IMR-90 (cell line): ENCODE data around the gene MMRN1. TPM values are rescaled to one million over a fixed set of nuclear protein-coding genes. Genes with fewer than 3 reads are reported as not detected.

ENCODE experiments used
- ATAC-seq: fragments of 200-7000 bp; cut with Tn5 transposase; 2 replicates; pipeline ENCODE4 v1.9.1; 2020; ENCODE audit warnings: low read depth, mild to moderate bottlenecking, moderate library complexity
- BruUV-seq: library from RNA; stranded (reverse); fragments of 400-500 nt; replicated peaks from 2 replicates; lab custom pipeline; 2021; lab: Mats Ljungman, UMichigan
- CTCF ChIA-PET: fragments of 300-600 bp; formaldehyde crosslinking; extraction: SDS; loops from one replicate; lab custom pipeline; 2021; ENCODE audit warnings: antibody characterized with exemption; lab: Yijun Ruan, JAX
- POLR2A ChIA-PET: fragments of 300-600 bp; sonication (Branson Sonifier 250); formaldehyde crosslinking; loops from one replicate; lab custom pipeline; 2022; ENCODE audit warnings: antibody characterized with exemption; ENCODE audit not compliant: unreplicated experiment; lab: Charles Lee
- DNase-seq: peaks from one replicate; pipeline ENCODE4 v3.0.0; 2013
- H2AFZ ChIP-seq: replicated peaks from 2 replicates; pipeline ENCODE3; 2013; ENCODE audit warnings: low read length, mild to moderate bottlenecking; ENCODE audit not compliant: poor library complexity
- H2AK5ac ChIP-seq: 2 replicates; pipeline ENCODE4 v1.6.1; 2013; ENCODE audit warnings: low read depth, low read length, inconsistent platforms
- H2AK9ac ChIP-seq: replicated peaks from 2 replicates; pipeline ENCODE3; 2013; ENCODE audit warnings: mild to moderate bottlenecking, low read depth, low read length, moderate library complexity; ENCODE audit not compliant: poor library complexity
- H2BK120ac ChIP-seq: 2 replicates; pipeline ENCODE4 v1.6.1; 2013; ENCODE audit warnings: low read depth, low read length, inconsistent platforms
- H2BK15ac ChIP-seq: 3 replicates; pipeline ENCODE4 v1.6.1; 2013; ENCODE audit warnings: low read depth, low read length, inconsistent platforms
- H2BK20ac ChIP-seq: 2 replicates; pipeline ENCODE4 v1.6.1; 2013; ENCODE audit warnings: low read depth, mild to moderate bottlenecking, inconsistent platforms, low read length, moderate library complexity
- H2BK5ac ChIP-seq: 2 replicates; pipeline ENCODE4 v1.6.1; 2013; ENCODE audit warnings: mild to moderate bottlenecking, low read depth, low read length, inconsistent platforms; ENCODE audit not compliant: poor library complexity, severe bottlenecking
- H3K14ac ChIP-seq: replicated peaks from 2 replicates; pipeline ENCODE4 v1.6.1; 2013; ENCODE audit warnings: low read depth, low read length, inconsistent platforms
- H3K18ac ChIP-seq: 2 replicates; pipeline ENCODE4 v1.6.1; 2013; ENCODE audit warnings: low read depth, low read length, control low read depth
- H3K23ac ChIP-seq: 2 replicates; pipeline ENCODE4 v1.6.1; 2013; ENCODE audit warnings: low read depth, low read length, inconsistent platforms
- H3K27ac ChIP-seq: 2 replicates; pipeline ENCODE4 v1.5.1; 2013; ENCODE audit warnings: mild to moderate bottlenecking, control low read depth, low read length; ENCODE audit not compliant: insufficient read depth
- H3K27me3 ChIP-seq: 2 replicates; pipeline ENCODE4 v1.6.1; 2013; ENCODE audit warnings: low read length; ENCODE audit not compliant: control insufficient read depth, insufficient read depth
- H3K36me3 ChIP-seq: 2 replicates; pipeline ENCODE4 v1.6.1; 2013; ENCODE audit warnings: low read length, mixed read lengths; ENCODE audit not compliant: control insufficient read depth, insufficient read depth
- H3K4ac ChIP-seq: 2 replicates; pipeline ENCODE4 v1.6.1; 2013; ENCODE audit warnings: low read depth, low read length, inconsistent platforms
- H3K4me1 ChIP-seq: 2 replicates; pipeline ENCODE4 v1.6.1; 2013; ENCODE audit warnings: low read length, mixed read lengths; ENCODE audit not compliant: control insufficient read depth, insufficient read depth
- H3K4me2 ChIP-seq: 2 replicates; pipeline ENCODE4 v1.6.1; 2013; ENCODE audit warnings: low read depth, mild to moderate bottlenecking, control low read depth, low read length, moderate library complexity
- H3K4me3 ChIP-seq: 2 replicates; pipeline ENCODE4 v1.5.1; 2013; ENCODE audit warnings: low read depth, mild to moderate bottlenecking, control low read depth, low read length, moderate library complexity; ENCODE audit not compliant: insufficient read depth
- H3K56ac ChIP-seq: 2 replicates; pipeline ENCODE4 v1.6.1; 2013; ENCODE audit warnings: low read length, inconsistent platforms; ENCODE audit not compliant: insufficient read depth; ENCODE audit errors: extremely low read depth
- H3K79me1 ChIP-seq, 2 experiments: 2 replicates each; pipeline ENCODE4 v1.6.1; 2013; ENCODE audit warnings: low read length in 2 of 2, inconsistent platforms in 1 of 2, low read depth in 1 of 2
- H3K9ac ChIP-seq: 2 replicates; pipeline ENCODE4 v1.6.1; 2013; ENCODE audit warnings: low read depth, low read length, control low read depth
- H3K9me1 ChIP-seq: 2 replicates; pipeline ENCODE4 v1.6.1; 2013; ENCODE audit warnings: low read length, inconsistent platforms; ENCODE audit not compliant: insufficient read depth
- H3K9me3 ChIP-seq: 2 replicates; pipeline ENCODE4 v1.6.1; 2013; ENCODE audit warnings: low read length; ENCODE audit not compliant: control insufficient read depth, insufficient read depth
- H4K20me1 ChIP-seq: 2 replicates; pipeline ENCODE4 v1.6.1; 2013; ENCODE audit warnings: low read length, inconsistent platforms; ENCODE audit not compliant: insufficient read depth
- H4K5ac ChIP-seq: 2 replicates; pipeline ENCODE4 v1.6.1; 2013; ENCODE audit warnings: mild to moderate bottlenecking, low read depth, low read length, control low read depth
- H4K8ac ChIP-seq, 2 experiments: 2 replicates each; pipeline ENCODE4 v1.6.1; 2013; ENCODE audit warnings: low read depth in 2 of 2, low read length in 2 of 2, control low read depth in 1 of 2, inconsistent platforms in 1 of 2
- H4K91ac ChIP-seq: 2 replicates; pipeline ENCODE4 v1.6.1; 2013; ENCODE audit warnings: low read depth, low read length, inconsistent platforms; ENCODE audit not compliant: insufficient read depth
- BHLHE40 ChIP-seq: fragments of 150-350 bp; IDR thresholded peaks from 2 replicates; pipeline ENCODE4 v1.6.1; 2016; ENCODE audit warnings: mild to moderate bottlenecking, low read depth, low read length
- CEBPB ChIP-seq: IDR thresholded peaks from 2 replicates; pipeline ENCODE4 v1.6.1; 2012; ENCODE audit warnings: low read depth, low read length, improper control_type of control experiment
- CHD1 ChIP-seq: IDR thresholded peaks from 2 replicates; pipeline ENCODE4 v1.6.1; 2012; ENCODE audit warnings: low read depth, low read length, improper control_type of control experiment
- CTCF ChIP-seq: conservative IDR thresholded peaks from 2 replicates; pipeline ENCODE4 v1.5.1; 2012; ENCODE audit warnings: mild to moderate bottlenecking, low read depth, low read length, improper control_type of control experiment
- ELK1 ChIP-seq: fragments of 150-350 bp; IDR thresholded peaks from 2 replicates; pipeline ENCODE4 v1.6.1; 2016; ENCODE audit warnings: low read depth, mild to moderate bottlenecking, low read length, moderate library complexity, borderline replicate concordance
- FOS ChIP-seq: fragments of 150-350 bp; IDR thresholded peaks from 2 replicates; pipeline ENCODE4 v1.6.1; 2016; ENCODE audit warnings: low read depth, low read length
- MAFK ChIP-seq: IDR thresholded peaks from 2 replicates; pipeline ENCODE4 v1.6.1; 2012; ENCODE audit warnings: low read depth, low read length, improper control_type of control experiment
- MAZ ChIP-seq: IDR thresholded peaks from 2 replicates; pipeline ENCODE4 v1.6.1; 2012; ENCODE audit warnings: low read depth, mild to moderate bottlenecking, low read length, improper control_type of control experiment, moderate library complexity, borderline replicate concordance
- MXI1 ChIP-seq: IDR thresholded peaks from 2 replicates; pipeline ENCODE4 v1.6.1; 2012; ENCODE audit warnings: low read depth, mild to moderate bottlenecking, low read length, moderate library complexity, borderline replicate concordance
- NFE2L2 ChIP-seq: fragments of 150-350 bp; IDR thresholded peaks from 2 replicates; pipeline ENCODE4 v1.6.1; 2016; ENCODE audit warnings: low read depth, mild to moderate bottlenecking, low read length
- POLR2A ChIP-seq: IDR thresholded peaks from 2 replicates; pipeline ENCODE4 v1.6.1; 2012; ENCODE audit warnings: mild to moderate bottlenecking, low read depth, low read length
- RAD21 ChIP-seq: IDR thresholded peaks from 2 replicates; pipeline ENCODE4 v1.6.1; 2012; ENCODE audit warnings: low read length, improper control_type of control experiment
- RCOR1 ChIP-seq: IDR thresholded peaks from 2 replicates; pipeline ENCODE4 v1.6.1; 2012; ENCODE audit warnings: mild to moderate bottlenecking, low read length, improper control_type of control experiment; ENCODE audit not compliant: insufficient replicate concordance
- RFX5 ChIP-seq: IDR thresholded peaks from 2 replicates; pipeline ENCODE4 v1.8.0; 2012; ENCODE audit warnings: low read depth, mild to moderate bottlenecking, low read length, moderate library complexity
- SMC3 ChIP-seq: fragments of 150-350 bp; IDR thresholded peaks from 2 replicates; pipeline ENCODE4 v1.6.1; 2016; ENCODE audit warnings: low read depth, mild to moderate bottlenecking, antibody characterized with exemption, low read length, moderate library complexity
- USF2 ChIP-seq: fragments of 150-350 bp; IDR thresholded peaks from 2 replicates; pipeline ENCODE4 v1.6.1; 2017; ENCODE audit warnings: mild to moderate bottlenecking, antibody characterized with exemption, low read length, low read depth
- WGBS, 2 experiments: methylation state at CpG; one replicate each; pipeline versions ENCODE4 v1.1.5 to v1.1.7; 2013; ENCODE audit warnings: missing lambda C conversion rate in 2 of 2; ENCODE audit not compliant: insufficient read length in 1 of 2; ENCODE audit errors: extremely low coverage in 2 of 2; 5-methylcytosine and 5-hydroxymethylcytosine counted together
- dilution Hi-C: fragments of 300-500 bp; cut with HindIII; formaldehyde crosslinking; loops from one replicate; pipeline ENCODE4 v1.14.3; 2018; ENCODE audit warnings: low sequenced_read_pairs; ENCODE audit not compliant: unreplicated experiment
- in situ Hi-C: fragments of 300-500 bp; cut with MboI; formaldehyde crosslinking; loops from 3 replicates; pipeline ENCODE4 v1.14.3; 2019; ENCODE audit warnings: low sequenced_read_pairs, inconsistent platforms, mixed read lengths
- intact Hi-C: fragments of 100-400 bp; cut with micrococcal nuclease; formaldehyde crosslinking; loops from 2 replicates; pipeline ENCODE4 v1.10.0; 2022
- polyA plus RNA-seq, 3 experiments: library from polyadenylated mRNA; depleted of rRNA; stranded (reverse); fragments of >200 nt; gene quantifications; 2 replicates each; pipeline ENCODE4 v1.2.3, GENCODE V29; 2012; ENCODE audit warnings: low replicate concordance in 1 of 3
- total RNA-seq: library from RNA; depleted of rRNA; stranded (reverse); fragments of >200 nt; gene quantifications from 2 replicates; pipeline ENCODE4 v1.2.3, GENCODE V29; 2012

MMRN1 gene
- total and polyA plus RNA-seq, 2 of the 4 experiments (the other 2 are of a cell fraction): not detected

- ChIA-PET CTCF (no interaction called here), POLR2A (no interaction called here)
- no peak for DNase-seq
- H2AK5ac ChIP-seq: no peak overlapping the region
- WGBS, 2 experiments: no CpG with 5 or more reads among the region's 4 CpGs
- H3K4me1 ChIP-seq: no peaks in the 10 kb centered on the region
- no peak overlapping the region for H2AK9ac ChIP-seq
- no peaks in the 10 kb centered on the region for H3K36me3 ChIP-seq
- no peak overlapping the region for H3K23ac ChIP-seq
- H3K4me2 ChIP-seq: no peak overlapping the region
- no TSS peak for BruUV-seq
- no peak overlapping the region for H2BK15ac ChIP-seq
- no peak overlapping the region for H3K14ac ChIP-seq
- H3K18ac ChIP-seq: no peak overlapping the region
- H2BK120ac ChIP-seq: no peak overlapping the region
- no peaks in the 10 kb centered on the region for H3K79me1 ChIP-seq
- H3K9ac ChIP-seq: no peak overlapping the region
- H2BK20ac ChIP-seq: no peak overlapping the region
- H2AFZ ChIP-seq: no peak overlapping the region
- H4K8ac ChIP-seq: no peak overlapping the region
- no peak overlapping the region for H3K27ac ChIP-seq
- ATAC-seq: no peak
- H4K5ac ChIP-seq: no peak overlapping the region
- H3K9me1 ChIP-seq: no peaks in the 10 kb centered on the region
- no peak overlapping the region for H4K91ac ChIP-seq
- no peak for TF ChIP-seq POLR2A
- no peak for TF ChIP-seq MAZ
- no peak for TF ChIP-seq BHLHE40
- no peak for TF ChIP-seq SMC3
- no peak for TF ChIP-seq CHD1
- TF ChIP-seq MAFK: no peak
- TF ChIP-seq CEBPB: no peak
- no peak for TF ChIP-seq NFE2L2
- TF ChIP-seq MXI1: no peak
- TF ChIP-seq RAD21: no peak
- TF ChIP-seq ELK1: no peak
- TF ChIP-seq USF2: no peak
- TF ChIP-seq RCOR1: no peak
- TF ChIP-seq FOS: no peak
- TF ChIP-seq RFX5: no peak
- no peak for TF ChIP-seq CTCF
- intact Hi-C loops (no loop called here), in situ Hi-C loops (no loop called here), dilution Hi-C loops (no loop called here)
- no peak overlapping the region for H3K4me3 ChIP-seq
- no peaks in the 10 kb centered on the region for H3K27me3 ChIP-seq
- H3K56ac ChIP-seq: no peak overlapping the region
- H4K20me1 ChIP-seq: no peaks in the 10 kb centered on the region
- H2BK5ac ChIP-seq: no peak overlapping the region
- no peaks in the 10 kb centered on the region for H3K9me3 ChIP-seq
- H3K4ac ChIP-seq: no peak overlapping the region
Measured at GRCh38 chr4:89928838-89929237, 34.2 kb downstream of the MMRN1 start.
